Stimulated activated CD8-positive, alpha-beta memory T cell treated with anti-CD3 and anti-CD28 coated beads, Interleukin-4, amount 100 ng/mL, for 24 hours (primary cell): Measurements from ENCODE around the gene DYNC1LI2.
"Not testable (repeated sequence)": the region's sequence is repeated elsewhere in the genome, so short reads cannot be mapped to it uniquely, and the experiment has no call there.

ENCODE experiments used
- DNase-seq: peaks from one replicate; pipeline ENCODE4 v3.0.0-alpha.2; 2020; ENCODE audit warnings: low read depth

The DYNC1LI2 gene

GRCh38 chr16:66696669-66697630, 54.5 kb downstream of the DYNC1LI2 start, which contains the start of gene CMTM4:
CMTM4 (minus strand) TSS chr16:66696743; CDS start chr16:66696525, 218 bp downstream.
- DNase-seq, result peak; percentile 62

- no peak for DNase-seq
These were observed 55.3 kb downstream of the DYNC1LI2 start for GRCh38 chr16:66695935-66696668.

DNA sequence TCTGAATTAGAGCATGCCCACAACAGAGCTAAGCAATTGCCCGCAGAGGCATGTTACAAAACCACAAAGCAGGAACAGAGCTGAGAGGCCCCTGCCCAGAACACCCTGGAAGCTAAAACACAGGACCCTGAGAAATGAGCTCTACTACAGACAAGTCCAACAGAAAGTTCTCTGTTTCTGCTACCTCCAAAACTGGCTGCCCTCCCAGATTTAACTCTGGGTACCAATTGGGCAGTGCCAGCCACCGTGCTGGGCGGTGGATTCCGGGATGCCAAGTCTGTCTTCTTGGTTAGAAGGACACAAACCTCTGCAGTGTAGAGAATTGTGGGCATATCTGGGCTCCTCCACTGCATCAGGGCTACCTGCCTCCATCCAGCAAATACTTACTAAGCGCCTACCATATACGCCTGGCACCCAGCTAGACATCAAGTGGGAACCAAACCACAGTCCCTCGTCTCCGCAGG, 55.9 kb downstream of the DYNC1LI2 start:
- DNase-seq, result no peak

- DNase-seq, result no peak
These were observed 58.3 kb downstream of the DYNC1LI2 start for GRCh38 chr16:66693149-66693548.

GRCh38 chr16:66692341-66692740, 59.1 kb downstream of the DYNC1LI2 start:
- no peak for DNase-seq

DNA sequence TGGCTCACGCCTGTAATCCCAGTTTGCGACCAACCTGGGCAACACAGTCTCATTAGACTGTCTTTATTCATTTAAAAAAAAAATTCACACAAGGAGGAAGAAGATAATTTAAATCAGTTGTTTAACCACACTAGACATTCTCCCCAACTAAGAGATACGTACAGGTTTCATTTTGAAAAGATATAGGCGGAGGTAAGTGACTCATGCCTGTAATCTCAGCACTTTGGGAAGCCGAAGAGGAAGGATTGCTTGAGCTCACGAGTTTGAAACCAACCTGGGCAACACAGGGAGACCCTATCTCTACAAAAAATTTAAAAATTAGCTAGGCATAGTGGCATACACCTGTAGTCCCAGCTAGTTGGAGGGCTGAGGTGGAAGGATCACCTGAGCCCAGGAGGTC, 60.2 kb downstream of the DYNC1LI2 start:
- DNase-seq, result no peak

- DNase-seq, result no peak
These were observed 61.1 kb downstream of the DYNC1LI2 start for GRCh38 chr16:66690106-66690847.

DNA sequence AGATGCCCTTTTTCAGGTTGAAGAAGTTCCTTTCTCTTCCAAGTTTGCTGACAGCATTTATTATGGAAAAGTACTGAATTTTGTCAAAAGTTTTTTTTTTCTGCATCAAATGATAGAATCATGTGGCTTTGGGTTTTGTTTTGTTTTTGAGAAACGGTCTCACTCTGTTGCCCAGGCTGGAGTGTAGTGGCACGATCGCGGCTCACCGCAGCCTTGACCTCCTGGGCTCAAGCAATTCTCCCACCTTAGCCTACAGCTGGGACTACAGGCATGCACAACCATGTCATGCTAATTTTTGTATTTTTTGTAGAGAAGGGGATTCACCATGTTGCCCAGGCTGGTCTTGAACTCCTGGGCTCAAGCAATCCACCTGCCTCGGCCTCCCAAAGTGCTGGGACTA, 62.1 kb downstream of the DYNC1LI2 start:
- DNase-seq, result no peak

GRCh38 chr16:66687906-66688625, 63.3 kb downstream of the DYNC1LI2 start:
- DNase-seq, result no peak

GRCh38 chr16:66685501-66686115, 65.8 kb downstream of the DYNC1LI2 start:
- DNase-seq, result not testable (repeated sequence)

- no peak for DNase-seq
These were observed 69.1 kb downstream of the DYNC1LI2 start for GRCh38 chr16:66682271-66682670.

DNA sequence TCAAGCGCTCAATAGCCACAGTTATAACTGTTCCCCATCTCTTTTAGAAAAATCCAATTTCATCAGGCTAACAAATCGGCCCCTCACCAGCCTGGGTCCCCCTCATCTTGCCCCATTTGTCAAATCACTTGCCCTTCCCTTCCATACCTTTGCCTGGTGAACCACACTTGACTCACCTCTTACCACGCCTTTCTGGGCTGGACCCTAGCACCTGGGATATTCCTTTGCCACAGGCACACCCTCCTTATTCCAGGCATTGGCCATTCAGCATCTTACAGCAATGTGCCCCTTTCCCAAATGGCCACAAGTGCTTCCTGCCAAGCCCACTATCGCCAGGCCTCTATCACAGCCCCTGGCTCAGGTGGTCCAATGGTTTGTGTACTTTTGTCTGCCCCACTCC, 69.7 kb downstream of the DYNC1LI2 start:
- DNase-seq, result no peak

DNA sequence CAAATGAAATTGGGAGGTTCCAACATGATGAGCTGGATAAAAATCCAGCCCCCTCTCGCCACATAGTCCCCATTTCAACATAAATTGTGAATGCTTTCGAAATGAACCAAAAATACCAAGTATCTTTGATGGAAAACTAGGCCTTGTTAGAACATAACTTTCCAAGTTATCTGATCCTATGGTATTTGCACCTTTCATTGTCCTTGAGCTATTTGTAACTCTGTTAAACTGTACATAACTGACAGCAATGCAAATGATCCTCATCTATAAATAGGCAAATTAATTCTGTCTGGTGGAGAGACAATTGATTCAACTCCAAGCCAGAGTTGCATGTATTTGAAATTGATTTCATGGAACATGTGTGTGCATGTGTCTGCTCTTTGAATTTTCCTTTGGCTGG, 73.1 kb downstream of the DYNC1LI2 start:
- no peak for DNase-seq

- DNase-seq, result no peak
These were observed 73.6 kb downstream of the DYNC1LI2 start for GRCh38 chr16:66677836-66678235.

DNA sequence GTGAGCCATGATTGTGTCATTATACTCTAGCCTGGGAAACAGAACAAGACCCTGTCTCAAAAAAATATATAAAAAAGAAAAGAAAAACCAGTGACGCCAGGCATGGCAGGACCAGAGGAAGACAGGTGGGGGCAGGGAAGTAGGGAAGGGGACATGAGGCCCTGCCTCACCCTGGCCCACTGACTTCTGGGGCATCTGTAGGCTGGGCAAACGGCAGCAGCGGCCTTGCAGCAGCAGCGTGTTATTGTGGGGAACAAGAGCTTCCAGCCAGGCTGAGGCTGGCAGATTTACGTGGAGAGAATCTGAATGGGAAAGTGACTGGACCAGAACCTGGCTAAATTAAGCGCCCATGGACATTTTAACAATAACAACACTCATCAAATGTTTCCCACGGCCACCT, 74.2 kb downstream of the DYNC1LI2 start:
- DNase-seq, result no peak

DNA sequence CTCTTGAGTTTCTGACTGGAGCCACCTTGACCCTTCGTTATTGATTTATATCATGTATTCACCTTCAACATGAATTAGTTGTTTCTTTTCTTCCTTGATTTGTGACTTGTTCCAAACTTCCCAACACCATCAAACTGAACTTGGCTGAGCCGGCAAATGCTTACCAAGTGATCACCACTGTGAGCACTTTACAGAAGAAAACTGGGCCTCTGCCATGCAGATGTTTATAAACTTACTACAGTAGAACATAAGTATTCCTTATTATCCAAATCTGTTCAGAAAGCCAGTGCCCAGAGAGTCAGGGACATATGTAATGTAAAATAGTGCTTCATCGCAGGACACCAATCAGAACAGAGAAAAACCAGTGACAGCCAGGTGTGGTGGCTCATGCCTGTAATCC, 74.8 kb downstream of the DYNC1LI2 start:
- no peak for DNase-seq

DNA sequence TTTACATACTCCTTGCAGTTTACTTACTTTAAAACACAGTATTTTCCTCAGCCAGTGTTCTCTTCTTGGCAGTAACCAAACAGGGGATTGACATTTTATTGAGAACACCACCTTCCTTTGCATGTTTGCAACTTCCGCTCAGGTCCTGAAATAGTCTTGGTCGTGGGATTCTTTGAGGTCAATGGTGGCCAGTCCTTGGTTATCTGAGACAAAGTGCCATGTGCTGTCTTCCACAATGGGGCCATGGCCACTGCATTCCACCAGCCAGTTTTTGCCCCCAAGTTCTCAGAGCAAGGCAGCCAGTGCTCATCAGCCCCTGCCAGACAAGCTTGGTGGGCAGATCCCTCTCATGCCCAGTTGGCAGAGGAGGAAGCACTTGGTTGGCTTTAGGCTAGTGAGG, 77.7 kb downstream of the DYNC1LI2 start:
- DNase-seq, result no peak
